Measurements from ENCODE around the gene SLAMF1. TPM values are rescaled to one million over a fixed set of nuclear protein-coding genes. Genes with fewer than 3 reads are reported as not detected.
"Not testable (repeated sequence)": the region's sequence is repeated elsewhere in the genome, so short reads cannot be mapped to it uniquely, and the experiment has no call there.

The SLAMF1 gene
- polyA plus RNA-seq, 3 donors: 0.10 to 0.13 (median 0.11) TPM

DNA sequence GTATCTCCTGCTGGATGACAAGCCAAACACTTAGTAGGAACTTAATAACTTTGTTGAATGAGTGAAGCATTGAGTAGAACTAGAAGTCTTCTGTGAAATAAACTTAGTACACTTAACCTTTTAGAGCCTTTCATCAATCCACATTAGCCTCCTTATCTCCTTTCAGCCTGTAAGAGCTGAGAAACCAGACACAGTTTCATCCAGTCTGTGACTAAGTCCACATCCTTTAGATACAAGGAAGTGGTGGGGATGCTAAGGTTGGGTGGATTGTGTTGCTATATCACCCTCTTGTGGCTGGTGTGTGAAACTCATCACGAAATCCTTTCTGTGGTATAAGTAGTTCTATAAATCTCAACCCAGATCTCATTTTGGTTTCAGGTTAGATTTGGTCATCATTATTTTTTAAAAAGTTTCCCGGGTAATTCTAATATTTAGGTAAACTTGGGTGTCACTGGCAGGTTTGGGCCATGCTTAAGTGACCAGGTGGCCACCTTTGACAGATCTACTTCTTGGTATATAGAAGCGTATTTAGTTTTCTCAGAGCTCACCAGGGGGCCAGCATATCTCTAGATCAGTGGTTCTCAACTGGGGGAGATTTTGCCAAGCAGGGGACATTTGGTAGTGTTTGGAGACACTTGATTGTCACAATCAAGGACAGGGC, 39.7 kb downstream of the SLAMF1 start:
- no peak for DNase-seq (ENCODE audit: low read depth in 3 of 3, low spot score in 2 of 3)

DNA sequence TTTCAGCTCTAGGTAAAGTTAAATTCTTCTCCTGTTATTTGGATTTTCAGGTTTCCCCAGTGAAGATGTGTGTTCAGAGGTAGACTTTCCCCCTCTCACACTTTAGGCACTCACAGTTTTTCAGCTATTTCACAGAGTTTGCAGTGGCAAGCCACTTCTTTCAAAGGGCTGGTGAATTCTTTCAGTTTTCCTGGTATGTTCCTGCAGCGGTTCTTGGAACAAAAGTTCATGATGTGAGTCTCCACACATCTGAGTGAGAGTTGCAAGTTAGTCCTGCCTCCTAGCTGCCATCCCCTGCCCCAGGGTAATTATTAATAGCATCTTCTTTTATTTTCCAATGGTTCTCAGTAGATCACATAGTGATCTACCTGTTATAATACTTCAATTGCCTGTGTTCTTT, 40.2 kb downstream of the SLAMF1 start:
- DNase-seq (ENCODE audit: low read depth in 3 of 3, low spot score in 2 of 3): no peak

DNA sequence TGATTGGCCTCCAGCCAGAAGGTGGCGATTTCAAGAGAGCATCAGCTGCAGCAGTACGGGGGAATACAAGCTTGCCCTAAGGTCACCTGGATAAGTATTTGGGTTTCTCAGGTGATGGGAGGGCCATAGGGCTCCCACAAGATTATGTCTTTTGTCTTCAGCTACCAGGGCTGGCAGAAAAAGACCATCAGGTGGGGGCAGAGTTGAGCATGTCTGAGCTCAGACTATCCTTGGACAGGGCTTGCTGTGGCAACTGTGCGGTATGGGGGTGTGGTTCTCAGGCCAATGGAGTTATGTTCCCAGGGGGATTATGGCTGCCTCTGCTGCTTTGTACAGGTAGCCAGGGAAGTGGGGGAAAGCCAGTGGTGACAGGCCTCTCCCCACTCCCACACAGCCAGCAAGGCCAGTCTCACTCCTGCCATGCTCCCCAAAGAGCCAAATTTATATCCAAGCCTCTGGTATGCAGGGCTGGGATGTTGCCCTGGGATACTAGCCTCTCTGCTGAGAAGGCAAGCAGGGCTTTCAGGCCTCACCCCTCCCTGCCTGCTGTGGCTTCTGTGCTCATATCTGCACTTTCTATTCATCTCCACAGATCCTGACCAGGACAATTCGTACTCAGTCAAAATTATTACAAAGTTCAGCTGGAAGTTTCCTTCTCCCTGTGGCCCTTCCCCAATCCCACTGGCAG, 40.9 kb downstream of the SLAMF1 start:
- DNase-seq (ENCODE audit: low read depth in 3 of 3, low spot score in 2 of 3): no peak

DNA sequence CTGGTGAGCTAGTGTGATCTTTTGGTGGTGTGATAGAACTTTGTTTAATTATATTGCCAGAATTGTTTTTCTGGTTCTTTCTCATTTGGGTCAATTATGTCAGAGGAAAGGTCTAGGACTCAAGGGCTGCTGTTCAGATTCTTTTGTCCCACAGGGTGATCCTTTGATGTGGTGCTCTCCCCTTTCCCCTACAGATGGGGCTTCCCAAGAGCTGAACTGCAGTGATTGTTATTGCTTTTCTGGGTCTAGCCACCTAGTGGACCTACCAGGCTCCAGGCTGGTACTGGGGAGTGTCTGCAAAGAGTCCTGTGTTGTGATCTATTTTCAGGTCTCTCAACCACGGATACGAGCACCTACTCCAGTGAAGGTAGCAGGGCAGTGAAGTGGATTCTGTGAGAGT, 41.6 kb downstream of the SLAMF1 start:
- no peak for DNase-seq (ENCODE audit: low read depth in 3 of 3, low spot score in 2 of 3)

DNA sequence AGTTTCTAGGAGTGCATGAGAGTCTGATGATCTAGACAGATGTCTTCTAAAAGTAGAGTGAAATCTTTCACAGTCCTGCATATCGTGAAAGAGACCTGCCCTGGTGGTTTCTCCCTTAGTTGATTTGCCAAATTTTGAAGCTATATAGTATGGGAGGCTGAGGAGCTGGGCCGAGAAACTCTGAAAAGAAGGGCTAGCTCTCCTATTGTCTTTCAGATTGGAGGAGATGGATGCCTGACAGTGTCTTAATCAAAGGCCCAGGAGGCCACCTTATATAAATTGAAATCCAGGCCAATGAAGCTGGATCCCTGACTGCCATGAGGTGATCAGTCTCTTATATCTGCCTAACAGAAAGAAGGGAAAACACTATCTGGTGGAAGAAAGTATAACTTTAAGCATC, 49.1 kb downstream of the SLAMF1 start:
- no peak for DNase-seq (ENCODE audit: low read depth in 3 of 3, low spot score in 2 of 3)

DNA sequence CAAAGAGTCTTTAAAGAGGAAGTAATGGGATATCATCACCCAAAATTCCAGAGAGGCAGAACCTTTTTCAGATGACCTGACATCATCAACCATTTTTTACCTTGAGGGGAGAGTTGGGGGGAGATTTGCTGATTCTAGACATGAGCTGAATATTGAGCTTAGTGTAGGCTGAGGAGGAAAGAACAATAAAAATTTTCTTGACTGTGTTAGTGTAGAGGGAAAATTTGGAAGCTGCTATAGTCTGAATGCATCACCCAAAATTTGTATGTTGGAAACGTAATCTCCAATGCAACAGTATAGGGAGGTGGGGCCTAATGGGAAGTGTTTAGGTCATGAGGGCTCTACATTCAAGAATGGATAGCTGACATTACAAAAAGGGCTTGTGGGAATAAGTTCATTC, 49.8 kb downstream of the SLAMF1 start:
- DNase-seq (ENCODE audit: low read depth in 3 of 3, low spot score in 2 of 3): no peak

DNA sequence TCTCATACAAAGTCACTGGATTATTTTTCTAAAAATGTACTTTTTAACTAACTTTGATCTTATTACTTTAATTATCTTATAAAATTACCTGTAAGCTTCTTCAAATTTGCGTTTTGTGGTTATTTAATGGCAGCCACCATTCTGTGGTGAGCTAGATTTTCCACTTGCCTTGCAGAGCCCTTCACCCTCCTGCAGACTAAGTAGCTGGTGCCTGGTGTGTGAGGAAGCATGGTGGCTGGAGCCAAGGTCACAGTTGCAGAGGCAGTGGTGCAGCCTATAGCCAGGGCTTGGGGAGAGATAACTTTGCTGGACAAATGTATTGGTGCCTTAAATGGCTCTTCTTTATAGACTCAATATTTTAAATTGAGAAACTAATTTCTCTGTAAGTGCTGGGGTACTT, 56.4 kb downstream of the SLAMF1 start:
- DNase-seq (ENCODE audit: low read depth in 3 of 3, low spot score in 2 of 3): no peak

DNA sequence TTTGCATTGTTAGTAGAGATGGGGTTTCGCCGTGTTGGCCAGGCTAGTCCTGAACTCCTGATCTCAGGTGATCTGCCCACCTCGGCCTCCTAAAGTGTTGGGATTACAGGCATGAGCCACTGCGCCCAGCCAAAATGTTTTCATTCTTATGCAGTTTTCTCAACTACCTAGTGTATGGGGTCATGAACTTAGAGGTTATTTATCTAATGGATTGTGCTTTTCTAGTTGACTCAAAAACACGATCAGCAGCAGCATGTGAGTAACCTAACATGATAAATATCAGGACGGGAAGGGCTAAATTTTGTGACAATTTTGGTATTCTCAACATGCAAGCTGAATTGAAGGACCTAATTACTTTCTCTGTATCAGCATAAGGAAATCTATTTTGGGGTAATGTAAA, 58.4 kb downstream of the SLAMF1 start:
- no peak for DNase-seq (ENCODE audit: low read depth in 3 of 3, low spot score in 2 of 3)

DNA sequence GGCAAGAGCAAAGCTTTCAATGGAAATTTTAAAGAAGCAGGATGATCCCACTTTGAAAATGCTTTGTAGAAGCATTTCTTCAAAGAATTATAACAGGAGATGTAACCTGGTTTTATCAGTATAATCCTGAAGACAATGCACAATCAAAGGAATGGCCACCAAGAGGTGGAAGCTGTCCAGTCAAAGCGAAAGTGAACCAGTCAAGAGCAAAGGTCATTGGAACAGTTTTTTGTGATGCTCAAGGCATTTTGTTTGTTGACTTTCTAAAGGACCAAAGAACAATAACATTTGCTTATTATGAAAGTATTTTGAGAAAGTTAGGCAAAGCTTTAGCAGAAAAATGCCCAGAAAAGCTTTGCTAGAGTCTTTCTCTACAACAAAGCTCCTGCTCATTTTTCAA, 62.1 kb downstream of the SLAMF1 start:
- DNase-seq (ENCODE audit: low read depth in 3 of 3, low spot score in 2 of 3): no peak

DNA sequence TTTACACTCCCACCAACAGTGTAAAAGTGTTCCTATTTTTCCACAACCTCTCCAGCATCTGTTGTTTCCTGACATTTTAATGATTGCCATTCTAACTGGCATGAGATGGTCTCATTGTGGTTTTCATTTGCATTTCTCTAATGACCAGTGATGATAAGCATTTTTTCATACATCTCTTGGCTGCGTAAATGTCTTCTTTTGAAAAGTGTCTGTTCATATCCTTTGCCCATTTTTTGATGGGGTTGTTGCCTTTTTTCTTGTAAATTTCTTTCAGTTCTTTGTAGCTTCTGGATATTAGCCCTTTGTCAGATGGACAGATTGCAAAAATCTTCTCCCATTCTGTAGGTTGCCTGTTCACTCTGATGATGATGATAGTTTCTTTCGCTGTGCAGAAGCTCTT, 63.9 kb downstream of the SLAMF1 start:
- DNase-seq (ENCODE audit: low read depth in 3 of 3, low spot score in 2 of 3): not testable (repeated sequence)

DNA sequence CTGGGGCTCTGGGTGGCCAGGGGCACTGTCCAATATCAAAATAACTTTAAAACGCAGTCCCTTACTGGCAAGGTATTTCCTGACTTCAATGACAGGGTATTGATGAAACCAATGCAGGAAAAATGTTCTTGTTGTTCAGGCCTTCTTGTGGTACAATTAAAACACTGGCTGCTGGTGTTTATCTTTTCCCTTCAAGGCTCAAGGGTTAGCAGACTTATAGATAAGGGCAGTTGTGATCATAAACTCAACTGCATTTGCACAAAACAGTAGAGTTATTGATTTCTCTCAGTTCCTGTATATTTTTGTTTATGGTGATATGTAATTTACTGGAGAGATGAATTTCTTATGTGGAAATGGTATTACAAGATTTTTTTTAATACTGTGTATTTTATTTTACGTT, 64.9 kb downstream of the SLAMF1 start:
- DNase-seq (ENCODE audit: low read depth in 3 of 3, low spot score in 2 of 3): no peak

DNA sequence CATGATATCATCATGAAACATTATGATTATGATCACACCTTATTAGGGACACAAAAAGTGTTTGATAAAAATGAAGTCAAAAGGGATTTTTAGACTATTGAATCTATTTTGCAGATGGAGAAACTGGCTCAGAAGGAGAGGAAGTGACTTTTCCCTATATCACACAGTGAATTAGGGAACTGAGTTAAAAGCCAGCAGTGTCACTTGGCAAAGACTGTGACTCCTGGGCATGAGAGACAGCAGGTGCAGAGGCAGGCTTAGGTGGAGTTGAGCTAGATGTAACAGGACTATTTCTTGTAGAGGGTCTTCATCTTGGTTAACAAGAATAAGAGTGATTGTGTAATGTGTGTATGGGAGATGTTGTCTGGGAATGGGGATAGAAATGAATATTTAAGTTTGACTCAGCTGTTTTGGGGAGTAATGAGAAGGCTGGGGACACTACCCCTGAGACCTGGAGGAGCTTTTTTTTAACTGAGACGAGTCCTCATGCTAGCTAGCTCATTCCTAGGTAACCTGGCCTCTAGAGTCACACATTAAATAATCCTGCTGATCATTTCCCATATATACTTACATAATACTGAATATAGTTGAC, 66.5 kb downstream of the SLAMF1 start:
- DNase-seq (ENCODE audit: low read depth in 3 of 3, low spot score in 2 of 3): no peak

DNA sequence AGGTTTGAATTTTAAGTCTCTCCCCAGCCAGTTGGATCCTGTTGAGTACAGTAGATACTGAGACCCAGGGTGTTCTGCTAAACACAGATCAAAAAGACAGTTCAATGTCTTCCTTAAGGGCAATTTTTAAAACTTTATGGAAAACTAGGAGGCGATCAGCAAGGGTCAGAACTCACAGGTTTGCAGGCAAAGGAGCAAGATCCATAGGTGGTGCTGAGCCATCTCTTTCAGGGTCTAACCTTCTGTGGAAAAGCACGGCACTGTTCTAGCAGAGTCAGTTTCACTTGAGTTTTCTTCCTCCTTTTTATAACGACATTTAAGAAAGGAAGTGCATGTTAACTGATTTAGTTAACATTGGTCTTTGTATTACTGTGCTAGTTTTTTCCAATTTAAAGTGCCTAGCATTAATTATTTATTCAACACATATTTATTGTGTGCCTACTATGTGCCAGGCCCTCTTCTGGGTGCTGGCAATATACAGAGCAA, 67.6 kb downstream of the SLAMF1 start, which contains the start of gene CD84:
TSS of gene CD84 (minus strand) at position 281 of the 486 bp plus-strand sequence. CDS start at position 222, 59 bp downstream.
- no peak for DNase-seq (ENCODE audit: low read depth in 3 of 3, low spot score in 2 of 3)

DNA sequence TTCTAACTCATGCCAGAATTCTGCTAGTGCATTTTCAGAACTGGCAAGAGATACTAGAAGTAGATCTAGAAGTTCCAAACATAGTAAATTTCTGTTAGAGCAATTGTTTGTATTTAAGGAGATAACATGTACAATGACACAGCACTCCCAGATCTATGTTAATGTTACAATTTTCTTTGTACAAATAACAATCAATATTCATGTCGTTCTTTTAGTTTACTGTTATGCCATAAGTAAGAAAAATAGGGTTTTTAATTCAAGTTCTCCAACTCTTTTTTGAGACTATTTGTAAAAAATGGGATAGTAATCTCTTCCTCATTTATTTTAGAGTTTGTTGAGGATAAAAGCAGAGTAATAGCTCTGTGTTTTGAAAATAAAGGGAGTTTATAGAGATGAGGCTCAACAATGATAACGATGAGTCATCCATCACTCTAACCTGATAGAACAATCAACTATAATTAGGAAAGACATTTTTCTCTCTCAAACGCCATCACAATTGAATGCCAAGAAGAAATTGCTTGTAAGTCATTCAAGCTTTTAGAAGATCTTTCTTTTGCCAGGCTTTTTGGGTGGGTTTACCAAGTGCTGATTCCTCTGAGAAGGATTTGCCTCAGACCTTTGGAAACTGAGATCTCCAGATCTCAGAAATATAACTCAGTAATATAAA, 68.2 kb downstream of the SLAMF1 start:
- DNase-seq (ENCODE audit: low read depth in 3 of 3, low spot score in 2 of 3): no peak

DNA sequence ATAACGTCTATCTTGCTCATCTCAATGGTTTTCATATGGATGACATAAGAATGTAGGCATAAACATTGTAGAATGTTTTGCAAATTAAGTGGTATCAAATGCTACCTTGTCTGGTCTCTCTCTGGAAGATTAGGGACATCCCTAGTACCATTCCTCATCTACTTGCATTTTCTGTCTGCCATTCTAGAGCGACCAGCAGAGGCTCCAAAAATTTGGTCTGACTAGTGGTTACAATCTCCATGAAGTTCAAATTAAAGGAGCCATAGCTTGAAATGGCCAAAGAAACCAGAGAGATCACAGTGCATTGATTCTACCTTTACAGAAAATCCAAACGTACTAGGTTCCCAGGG, 68.7 kb downstream of the SLAMF1 start:
- no peak for DNase-seq (ENCODE audit: low read depth in 3 of 3, low spot score in 2 of 3)

DNA sequence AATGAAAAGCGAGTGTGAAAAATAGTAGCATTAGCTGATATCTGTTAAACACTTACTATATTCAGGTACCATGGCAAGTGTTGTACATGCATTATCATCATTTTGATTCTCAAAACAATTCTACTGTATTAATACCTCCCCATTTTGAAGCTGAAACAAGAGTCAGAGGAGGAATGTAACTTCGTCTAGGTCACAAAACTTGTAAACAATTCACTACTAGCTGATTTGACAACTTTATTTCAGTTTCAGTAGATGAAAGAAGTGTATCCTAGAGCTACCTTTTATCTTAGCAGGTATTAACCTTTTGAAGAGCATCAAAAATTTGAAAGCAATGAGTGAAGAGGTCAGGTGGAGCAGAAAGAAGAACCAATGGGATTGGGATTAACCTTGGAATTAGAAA, 69.2 kb downstream of the SLAMF1 start:
- no peak for DNase-seq (ENCODE audit: low read depth in 3 of 3, low spot score in 2 of 3)

DNA sequence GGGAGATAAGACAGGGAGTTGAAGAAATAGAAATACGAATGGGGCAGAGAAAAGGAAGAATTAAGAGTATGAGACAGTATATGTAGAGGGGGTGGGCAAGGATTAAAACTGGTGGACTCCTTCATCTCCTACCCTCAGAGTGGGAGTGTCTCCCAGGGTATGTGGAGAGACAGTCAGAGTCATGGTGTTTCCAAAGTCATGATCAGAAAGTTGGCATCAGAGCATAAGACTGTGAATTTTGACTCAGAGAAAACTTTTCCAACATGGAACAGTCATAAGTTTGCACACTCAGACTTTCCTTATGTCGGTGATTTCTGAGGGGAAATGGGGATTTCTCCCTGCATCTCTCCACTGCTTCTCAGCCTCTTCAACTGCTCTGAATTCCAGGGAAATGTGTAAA, 70.0 kb downstream of the SLAMF1 start:
- no peak for DNase-seq (ENCODE audit: low read depth in 3 of 3, low spot score in 2 of 3)

DNA sequence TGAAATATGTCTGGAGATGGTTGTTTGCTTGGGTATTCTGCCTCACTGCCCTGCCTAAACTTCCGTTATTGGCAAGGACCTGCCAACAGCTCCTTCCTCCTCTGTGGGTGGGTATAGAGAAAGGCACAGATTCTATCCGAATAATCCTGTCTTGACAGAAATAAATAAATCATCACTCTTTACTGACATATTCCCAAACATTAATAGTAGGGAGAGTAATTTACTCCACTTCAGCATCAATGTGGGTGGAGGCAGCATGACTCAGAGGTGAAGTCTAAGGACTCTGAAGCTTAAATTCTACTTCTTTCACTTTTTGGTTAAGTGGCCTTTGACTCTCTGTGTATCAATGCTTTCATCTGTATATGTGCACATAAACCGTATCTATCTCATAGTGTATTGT, 70.5 kb downstream of the SLAMF1 start:
- no peak for DNase-seq (ENCODE audit: low read depth in 3 of 3, low spot score in 2 of 3)

DNA sequence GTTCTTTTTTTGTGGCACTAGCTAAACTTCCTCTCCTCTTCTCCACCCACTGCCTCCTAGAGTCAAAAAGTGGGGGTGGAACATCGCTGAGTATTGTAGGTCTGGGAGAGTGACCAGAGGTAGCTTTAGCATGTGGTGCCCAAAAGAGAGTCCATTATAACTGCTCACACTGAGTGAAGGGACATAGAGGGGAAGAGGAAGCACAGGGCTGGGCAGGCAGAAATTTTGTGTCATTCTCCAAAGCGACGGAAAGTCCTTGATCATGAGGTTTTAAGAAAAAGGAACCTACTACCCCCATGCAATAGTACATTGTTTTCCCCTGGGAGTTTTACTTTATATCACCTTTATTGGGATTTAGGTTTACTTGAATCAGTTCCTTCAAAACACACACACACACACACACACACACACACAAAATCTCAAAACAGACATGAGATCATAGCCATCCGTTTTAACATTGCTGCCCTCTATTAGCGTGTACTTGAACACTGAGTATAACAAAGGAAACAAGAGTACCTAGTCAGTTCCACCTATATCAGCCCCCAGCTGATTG, 71.7 kb downstream of the SLAMF1 start:
- DNase-seq (ENCODE audit: low read depth in 3 of 3, low spot score in 2 of 3): no peak

DNA sequence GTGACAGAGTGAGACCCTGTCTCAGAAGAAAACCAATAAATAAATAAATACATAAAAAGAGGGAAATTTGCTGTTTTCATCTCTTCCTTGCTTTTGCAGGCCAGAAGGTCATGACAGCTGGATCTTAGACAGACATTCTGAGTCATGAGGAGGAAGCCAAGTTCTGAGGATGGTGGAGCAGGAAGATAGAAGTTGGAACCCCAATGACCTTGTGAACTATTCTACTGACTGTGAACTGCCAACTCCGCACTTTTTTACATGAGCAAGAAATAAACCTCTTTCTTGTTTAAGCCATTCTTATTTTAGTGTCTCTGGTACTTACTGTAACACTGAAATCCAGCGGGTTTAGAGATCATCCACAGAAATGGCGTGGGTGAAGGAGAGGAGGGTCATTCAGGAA, 76.0 kb downstream of the SLAMF1 start:
- no peak for DNase-seq (ENCODE audit: low read depth in 3 of 3, low spot score in 2 of 3)

DNA sequence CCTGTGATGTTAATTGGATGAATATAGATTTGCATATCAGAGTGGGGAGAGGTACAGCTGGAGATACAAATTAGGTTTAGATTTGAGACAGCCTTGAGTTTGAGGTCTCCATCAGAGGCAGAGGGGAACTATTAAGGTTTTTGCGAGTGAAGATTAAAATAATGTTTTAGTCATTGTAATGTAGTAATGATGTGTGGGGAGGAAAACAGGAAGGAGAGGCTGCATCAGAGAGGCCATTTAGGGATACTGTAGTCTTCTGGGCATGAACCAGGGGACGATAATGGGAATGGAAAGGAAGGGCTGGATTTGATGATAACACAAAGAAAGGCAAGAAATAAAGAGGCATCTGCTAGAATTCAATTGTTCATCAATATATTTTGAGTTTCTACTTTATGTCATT, 77.0 kb downstream of the SLAMF1 start:
- no peak for DNase-seq (ENCODE audit: low read depth in 3 of 3, low spot score in 2 of 3)
